ENCODE results near the gene ARHGAP23. TPM values are rescaled to one million over a fixed set of nuclear protein-coding genes. Genes with fewer than 3 reads are reported as not detected.

The ARHGAP23 gene
- total RNA-seq: under 1 TPM in 1 of 2 experiments, not detected in 1; 0.40 TPM

GRCh38 chr17:38428112-38428642, at the start of gene ARHGAP23:
TSS of gene ARHGAP23 (plus strand) at chr17:38428464. CDS start at chr17:38428486, 22 bp downstream.
- Mint-ChIP-seq H3K27ac (no peak within 1 kb of the TSS), H3K9me3 (ENCODE audit: low read depth) (no peaks in the 10 kb centered on the region), H3K27me3 (peaks cover 58% of the 10 kb centered on the region), H3K4me3 (peak within 1 kb of the TSS; percentile 61), H3K36me3 (no peaks in the 10 kb centered on the region), H3K4me1 (peaks cover 7% of the 10 kb centered on the region)
- DNase-seq (no peak), ATAC-seq (peak; percentile 51)
- CTCF ChIA-PET: interaction anchor here (1.0 to 1.5 kb wide), 2 partner anchors 14 to 79 kb away, joined by 3 to 9 read pairs; no protein-coding TSS in a partner anchor

GRCh38 chr17:38379448-38379847, 48.8 kb upstream of the ARHGAP23 start:
- CTCF ChIA-PET: interaction anchor here (1.1 to 3.5 kb wide), 3 partner anchors 30 to 288 kb away, joined by 3 to 13 read pairs (median 3); no protein-coding TSS in a partner anchor
- H3K4me3 Mint-ChIP-seq: no peak overlapping the region
- no peaks in the 10 kb centered on the region for H3K9me3 Mint-ChIP-seq (ENCODE audit: low read depth)
- H3K27me3 Mint-ChIP-seq: no peaks in the 10 kb centered on the region
- peaks cover 7% of the 10 kb centered on the region for H3K36me3 Mint-ChIP-seq
- H3K4me1 Mint-ChIP-seq: no peaks in the 10 kb centered on the region
- no peak overlapping the region for H3K27ac Mint-ChIP-seq
- DNase-seq: no peak
- ATAC-seq: no peak

- CTCF ChIA-PET: interaction anchor here (1.5 kb wide), 1 partner anchor 19 kb away, joined by 6 read pairs; no protein-coding TSS in a partner anchor
- Mint-ChIP-seq H3K27me3 (no peaks in the 10 kb centered on the region), H3K9me3 (ENCODE audit: low read depth) (no peaks in the 10 kb centered on the region), H3K36me3 (peaks cover 11% of the 10 kb centered on the region), H3K4me3 (no peak overlapping the region), H3K27ac (no peak overlapping the region), H3K4me1 (no peaks in the 10 kb centered on the region)
- DNase-seq (no peak), ATAC-seq (no peak)
These were observed 33.2 kb upstream of the ARHGAP23 start for GRCh38 chr17:38395090-38395489.

- H3K4me3 Mint-ChIP-seq: no peak overlapping the region
These were observed 31.0 kb upstream of the ARHGAP23 start for GRCh38 chr17:38397227-38397626.

GRCh38 chr17:38400286-38400685, 28.0 kb upstream of the ARHGAP23 start:
- no peak overlapping the region for H3K27ac Mint-ChIP-seq
- H3K36me3 Mint-ChIP-seq: peaks cover 13% of the 10 kb centered on the region
- no peaks in the 10 kb centered on the region for H3K27me3 Mint-ChIP-seq
- no peaks in the 10 kb centered on the region for H3K9me3 Mint-ChIP-seq (ENCODE audit: low read depth)
- no peak overlapping the region for H3K4me3 Mint-ChIP-seq
- DNase-seq (no peak), ATAC-seq (no peak)
- CTCF ChIA-PET: interaction anchor here (0.8 to 2.6 kb wide), 4 partner anchors 14 to 75 kb away, joined by 3 to 10 read pairs (median 6); partner anchors contain the start of gene SOCS7
- H3K4me1 Mint-ChIP-seq: peaks cover 6% of the 10 kb centered on the region

More at GRCh38 chr17:38397227-38397626, 31.0 kb upstream of the ARHGAP23 start:
- no peaks in the 10 kb centered on the region for H3K9me3 Mint-ChIP-seq (ENCODE audit: low read depth)
- no peak for DNase-seq
- H3K27me3 Mint-ChIP-seq: no peaks in the 10 kb centered on the region
- peaks cover 13% of the 10 kb centered on the region for H3K36me3 Mint-ChIP-seq
- CTCF ChIA-PET: interaction anchor here (0.7 kb wide), 1 partner anchor 17 kb away, joined by 3 read pairs; no protein-coding TSS in a partner anchor
- peaks cover 6% of the 10 kb centered on the region for H3K4me1 Mint-ChIP-seq
- no peak for ATAC-seq
- H3K27ac Mint-ChIP-seq: no peak overlapping the region

- H3K36me3 Mint-ChIP-seq: peaks cover 8% of the 10 kb centered on the region
- no peak overlapping the region for H3K27ac Mint-ChIP-seq
- H3K4me1 Mint-ChIP-seq: peaks cover 6% of the 10 kb centered on the region
- no peaks in the 10 kb centered on the region for H3K9me3 Mint-ChIP-seq (ENCODE audit: low read depth)
- H3K4me3 Mint-ChIP-seq: no peak overlapping the region
- ATAC-seq (no peak), DNase-seq (no peak)
- no peaks in the 10 kb centered on the region for H3K27me3 Mint-ChIP-seq
- CTCF ChIA-PET: interaction anchor here (2.6 to 2.8 kb wide), 2 partner anchors 12 to 52 kb away, joined by 7 to 10 read pairs; no protein-coding TSS in a partner anchor
These were observed 26.8 kb upstream of the ARHGAP23 start for GRCh38 chr17:38401459-38401858.

GRCh38 chr17:38402897-38403296, 25.4 kb upstream of the ARHGAP23 start:
- Mint-ChIP-seq H3K27me3 (no peaks in the 10 kb centered on the region), H3K36me3 (peaks cover 5% of the 10 kb centered on the region), H3K27ac (no peak overlapping the region), H3K4me3 (no peak overlapping the region), H3K4me1 (peaks cover 6% of the 10 kb centered on the region), H3K9me3 (ENCODE audit: low read depth) (no peaks in the 10 kb centered on the region)
- DNase-seq (no peak), ATAC-seq (no peak)
- CTCF ChIA-PET: interaction anchor here (1.2 to 2.8 kb wide), 4 partner anchors 11 to 54 kb away, joined by 3 to 10 read pairs (median 8); no protein-coding TSS in a partner anchor

GRCh38 chr17:38403491-38403890, 24.8 kb upstream of the ARHGAP23 start:
- Mint-ChIP-seq H3K27ac (no peak overlapping the region), H3K27me3 (no peaks in the 10 kb centered on the region), H3K9me3 (ENCODE audit: low read depth) (no peaks in the 10 kb centered on the region), H3K4me1 (peaks cover 6% of the 10 kb centered on the region), H3K36me3 (peaks cover 3% of the 10 kb centered on the region), H3K4me3 (no peak overlapping the region)
- ATAC-seq (no peak), DNase-seq (no peak)
- CTCF ChIA-PET: interaction anchor here (1.0 to 2.8 kb wide), 3 partner anchors 9 to 54 kb away, joined by 3 to 8 read pairs (median 7); no protein-coding TSS in a partner anchor

GRCh38 chr17:38404174-38404943, 23.9 kb upstream of the ARHGAP23 start:
- H3K36me3 Mint-ChIP-seq: peaks cover 3% of the 10 kb centered on the region
- no peak overlapping the region for H3K4me3 Mint-ChIP-seq
- ATAC-seq (no peak), DNase-seq (no peak)
- H3K4me1 Mint-ChIP-seq: peaks cover 6% of the 10 kb centered on the region
- H3K27me3 Mint-ChIP-seq: no peaks in the 10 kb centered on the region
- no peaks in the 10 kb centered on the region for H3K9me3 Mint-ChIP-seq (ENCODE audit: low read depth)
- CTCF ChIA-PET: interaction anchor here (1.0 to 2.8 kb wide), 4 partner anchors 8 to 55 kb away, joined by 3 to 9 read pairs (median 8); no protein-coding TSS in a partner anchor
- H3K27ac Mint-ChIP-seq: no peak overlapping the region

GRCh38 chr17:38405654-38406053, 22.6 kb upstream of the ARHGAP23 start:
- DNase-seq (no peak), ATAC-seq (no peak)
- Mint-ChIP-seq H3K9me3 (ENCODE audit: low read depth) (no peaks in the 10 kb centered on the region), H3K27me3 (peaks cover 4% of the 10 kb centered on the region), H3K36me3 (peaks cover 2% of the 10 kb centered on the region), H3K4me3 (no peak overlapping the region), H3K27ac (no peak overlapping the region), H3K4me1 (peaks cover 3% of the 10 kb centered on the region)
- CTCF ChIA-PET: interaction anchor here (2.3 kb wide), 1 partner anchor 9 kb away, joined by 9 read pairs; no protein-coding TSS in a partner anchor

GRCh38 chr17:38410201-38410600, 18.1 kb upstream of the ARHGAP23 start:
- Mint-ChIP-seq H3K36me3 (no peaks in the 10 kb centered on the region), H3K4me3 (no peak overlapping the region), H3K27me3 (peaks cover 7% of the 10 kb centered on the region), H3K27ac (no peak overlapping the region), H3K9me3 (ENCODE audit: low read depth) (no peaks in the 10 kb centered on the region), H3K4me1 (peaks cover 5% of the 10 kb centered on the region)
- DNase-seq: no peak
- CTCF ChIA-PET: interaction anchor here (8.7 kb wide), 1 partner anchor 58 kb away, joined by 334 read pairs; the partner anchor contains the start of genes GPR179 and SOCS7
- ATAC-seq: no peak

GRCh38 chr17:38415250-38416194, 12.7 kb upstream of the ARHGAP23 start:
- Mint-ChIP-seq H3K4me3 (no peak overlapping the region), H3K36me3 (no peaks in the 10 kb centered on the region), H3K27ac (peak overlapping the region; percentile 71), H3K9me3 (ENCODE audit: low read depth) (no peaks in the 10 kb centered on the region), H3K4me1 (peaks cover 5% of the 10 kb centered on the region), H3K27me3 (peaks cover 39% of the 10 kb centered on the region)
- CTCF ChIA-PET: interaction anchor here (0.5 to 8.7 kb wide), 20 partner anchors 8 to 1132 kb away, joined by 3 to 334 read pairs (median 6); partner anchors contain the start of genes ARHGAP23, GPR179 and SOCS7
- ATAC-seq (peak; percentile 34), DNase-seq (no peak)
